ENCODE measurements around the gene KLHL26.

Gene KLHL26

DNA sequence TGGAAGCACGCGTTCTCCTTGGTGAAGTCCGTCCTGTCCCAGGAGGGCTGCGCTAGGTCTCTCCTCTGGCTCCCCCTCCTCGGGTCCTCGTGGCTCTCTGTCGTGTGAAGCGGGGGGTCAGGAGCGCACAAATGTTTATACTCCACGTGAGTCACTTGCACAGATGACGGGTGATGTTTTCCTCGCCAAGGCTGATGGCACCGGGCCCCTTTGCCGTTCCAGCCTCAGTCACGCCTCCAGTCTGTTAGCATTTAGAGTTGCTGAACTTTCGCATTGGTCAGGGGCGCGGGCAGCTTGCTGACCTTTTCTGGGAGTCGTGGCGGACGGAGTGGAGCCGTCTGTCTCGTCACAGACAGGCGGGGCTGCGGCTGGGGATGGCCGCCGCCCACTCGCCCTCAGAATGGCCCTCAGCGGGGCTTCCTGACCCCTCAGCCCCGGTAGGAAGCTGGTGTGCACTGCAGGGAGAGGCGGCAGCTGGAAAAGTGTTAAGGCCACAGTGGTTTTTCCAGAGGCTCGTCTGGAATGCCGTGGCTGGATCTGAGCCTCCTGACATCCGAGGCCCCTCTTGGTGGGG lies 13.7 kb downstream of the KLHL26 start (continued):
- TF ChIP-seq EGR2 (tag by site-specific recombination; IDR thresholded peaks at IDR 0.05; ENCODE audit: low read depth) (no peak), ZBTB44 (tag by site-specific recombination; IDR thresholded peaks at IDR 0.05) (no peak), ZNF184 (tag by site-specific recombination; IDR thresholded peaks at IDR 0.05) (no peak), ZBTB7A (tag by site-specific recombination; IDR thresholded peaks at IDR 0.05; ENCODE audit: low read depth) (no peak)

DNA sequence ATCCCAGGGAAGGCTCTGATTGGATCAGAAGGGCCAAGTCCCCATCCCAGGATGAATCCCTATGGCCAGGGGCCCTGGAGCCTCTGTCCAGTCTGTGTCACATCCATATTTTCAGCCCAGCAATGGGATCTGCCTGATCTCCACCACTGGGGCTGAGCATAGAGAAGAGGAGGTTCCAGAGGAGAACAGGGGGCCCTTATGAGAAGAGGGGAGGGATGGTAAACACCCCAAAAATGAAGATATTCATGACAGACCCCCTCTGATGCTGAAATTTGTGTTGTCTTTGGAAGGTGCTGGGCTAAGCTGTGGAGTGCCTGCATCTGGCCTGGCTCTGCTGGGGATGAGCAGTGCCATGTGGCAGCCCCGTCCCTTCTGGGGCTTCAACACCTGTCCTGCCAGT lies 14.5 kb downstream of the KLHL26 start:
- no peaks in the 10 kb centered on the region for H3K9me3 ChIP-seq (ENCODE audit: control insufficient read depth, insufficient read depth, low read depth, low read length)
- TF ChIP-seq MEIS1 (CRISPR knock-in tag; IDR thresholded peaks at IDR 0.05; ENCODE audit: borderline replicate concordance), result no peak
- no peak for TF ChIP-seq ZNF585B (tag by site-specific recombination; IDR thresholded peaks at IDR 0.05)
- TF ChIP-seq ZNF549 (tag by site-specific recombination; IDR thresholded peaks at IDR 0.05), result no peak
- TF ChIP-seq, protein P1, sequence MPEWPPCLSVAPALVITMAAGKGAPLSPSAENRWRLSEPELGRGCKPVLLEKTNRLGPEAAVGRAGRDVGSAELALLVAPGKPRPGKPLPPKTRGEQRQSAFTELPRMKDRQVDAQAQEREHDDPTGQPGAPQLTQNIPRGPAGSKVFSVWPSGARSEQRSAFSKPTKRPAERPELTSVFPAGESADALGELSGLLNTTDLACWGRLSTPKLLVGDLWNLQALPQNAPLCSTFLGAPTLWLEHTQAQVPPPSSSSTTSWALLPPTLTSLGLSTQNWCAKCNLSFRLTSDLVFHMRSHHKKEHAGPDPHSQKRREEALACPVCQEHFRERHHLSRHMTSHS (tag by site-specific recombination; IDR thresholded peaks at IDR 0.05), result no peak
- no peak for TF ChIP-seq ZNF138 (tag by site-specific recombination; IDR thresholded peaks at IDR 0.05; ENCODE audit: borderline replicate concordance)
- TF ChIP-seq, protein P2, sequence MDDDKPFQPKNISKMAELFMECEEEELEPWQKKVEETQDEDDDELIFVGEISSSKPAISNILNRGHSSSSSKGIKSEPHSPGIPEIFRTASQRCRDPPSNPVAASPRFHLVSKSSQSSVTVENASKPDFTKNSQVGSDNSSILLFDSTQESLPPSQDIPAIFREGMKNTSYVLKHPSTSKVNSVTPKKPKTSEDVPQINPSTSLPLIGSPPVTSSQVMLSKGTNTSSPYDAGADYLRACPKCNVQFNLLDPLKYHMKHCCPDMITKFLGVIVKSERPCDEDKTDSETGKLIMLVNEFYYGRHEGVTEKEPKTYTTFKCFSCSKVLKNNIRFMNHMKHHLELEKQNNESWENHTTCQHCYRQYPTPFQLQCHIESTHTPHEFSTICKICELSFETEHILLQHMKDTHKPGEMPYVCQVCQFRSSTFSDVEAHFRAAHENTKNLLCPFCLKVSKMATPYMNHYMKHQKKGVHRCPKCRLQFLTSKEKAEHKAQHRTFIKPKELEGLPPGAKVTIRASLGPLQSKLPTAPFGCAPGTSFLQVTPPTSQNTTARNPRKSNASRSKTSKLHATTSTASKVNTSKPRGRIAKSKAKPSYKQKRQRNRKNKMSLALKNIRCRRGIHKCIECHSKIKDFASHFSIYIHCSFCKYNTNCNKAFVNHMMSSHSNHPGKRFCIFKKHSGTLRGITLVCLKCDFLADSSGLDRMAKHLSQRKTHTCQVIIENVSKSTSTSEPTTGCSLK (tag by site-specific recombination; IDR thresholded peaks at IDR 0.05), result no peak
- TF ChIP-seq OSR2 (tag by site-specific recombination; IDR thresholded peaks at IDR 0.05), result no peak
- TF ChIP-seq ZNF76 (tag by site-specific recombination; IDR thresholded peaks at IDR 0.05; ENCODE audit: borderline replicate concordance, low read depth), result no peak
- ChIA-PET POLR2A (interaction anchor here (1.1 kb wide), 1 partner anchor 23 kb away, joined by 3 read pairs; no protein-coding TSS in a partner anchor), CTCF (no interaction called here)
- no peak overlapping the region for H3K4me3 ChIP-seq (ENCODE audit: low read depth, low read length)
- H3K4me1 ChIP-seq (ENCODE audit: control insufficient read depth, insufficient read depth, low read length), result no peaks in the 10 kb centered on the region
- H3K27ac ChIP-seq (ENCODE audit: extremely low read depth, low read depth, low read length), result no peak overlapping the region
- H3K36me3 ChIP-seq (ENCODE audit: control insufficient read depth in 2 of 2, insufficient read depth in 1 of 2, low read length in 2 of 2), result no peaks in the 10 kb centered on the region

- H3K4me3 ChIP-seq (ENCODE audit: low read depth, low read length), result no peak overlapping the region
- H3K4me1 ChIP-seq (ENCODE audit: control insufficient read depth, insufficient read depth, low read length), result no peaks in the 10 kb centered on the region
- no peaks in the 10 kb centered on the region for H3K36me3 ChIP-seq (ENCODE audit: control insufficient read depth in 2 of 2, insufficient read depth in 1 of 2, low read length in 2 of 2)
- H3K27ac ChIP-seq (ENCODE audit: extremely low read depth, low read depth, low read length), result no peak overlapping the region
- ChIA-PET CTCF (no interaction called here), POLR2A (interaction anchor here (0.7 to 1.1 kb wide), 2 partner anchors 23 to 510 kb away, joined by 3 to 10 read pairs; no protein-coding TSS in a partner anchor)
- no peaks in the 10 kb centered on the region for H3K9me3 ChIP-seq (ENCODE audit: control insufficient read depth, insufficient read depth, low read depth, low read length)
- no peak for TF ChIP-seq ZNF10 (tag by site-specific recombination; IDR thresholded peaks at IDR 0.05)
- TF ChIP-seq ZNF645 (tag by site-specific recombination; IDR thresholded peaks at IDR 0.05), result no peak
- no peak for TF ChIP-seq ZNF707 (tag by site-specific recombination; IDR thresholded peaks at IDR 0.05)
- no peak for TF ChIP-seq INSM2 (tag by site-specific recombination; IDR thresholded peaks at IDR 0.05)
- TF ChIP-seq ZBTB20 (tag by site-specific recombination; IDR thresholded peaks at IDR 0.05), result no peak
- TF ChIP-seq BCL6B (tag by site-specific recombination; IDR thresholded peaks at IDR 0.05), result no peak
- TF ChIP-seq ZNF558 (tag by site-specific recombination; IDR thresholded peaks at IDR 0.05), result no peak
- TF ChIP-seq, protein P3, sequence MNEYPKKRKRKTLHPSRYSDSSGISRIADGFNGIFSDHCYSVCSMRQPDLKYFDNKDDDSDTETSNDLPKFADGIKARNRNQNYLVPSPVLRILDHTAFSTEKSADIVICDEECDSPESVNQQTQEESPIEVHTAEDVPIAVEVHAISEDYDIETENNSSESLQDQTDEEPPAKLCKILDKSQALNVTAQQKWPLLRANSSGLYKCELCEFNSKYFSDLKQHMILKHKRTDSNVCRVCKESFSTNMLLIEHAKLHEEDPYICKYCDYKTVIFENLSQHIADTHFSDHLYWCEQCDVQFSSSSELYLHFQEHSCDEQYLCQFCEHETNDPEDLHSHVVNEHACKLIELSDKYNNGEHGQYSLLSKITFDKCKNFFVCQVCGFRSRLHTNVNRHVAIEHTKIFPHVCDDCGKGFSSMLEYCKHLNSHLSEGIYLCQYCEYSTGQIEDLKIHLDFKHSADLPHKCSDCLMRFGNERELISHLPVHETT (tag by site-specific recombination; IDR thresholded peaks at IDR 0.05), result no peak
- no peak for TF ChIP-seq ZNF626 (tag by site-specific recombination; IDR thresholded peaks at IDR 0.05)
- TF ChIP-seq ZNF792 (tag by site-specific recombination; IDR thresholded peaks at IDR 0.05), result no peak
- TF ChIP-seq ZIC2 (tag by site-specific recombination; IDR thresholded peaks at IDR 0.05), result 0 out of 2 replicates have a peak, but pooled peaks have one; percentile 19
Observed at GRCh38 chr19:18651733-18652132, 14.9 kb downstream of the KLHL26 start.

All from HEK293 (cell line).